ENCODE data around the gene SLK. TPM values are rescaled to one million over a fixed set of nuclear protein-coding genes. Genes with fewer than 3 reads are reported as not detected.

The SLK gene
- total and polyA plus RNA-seq, 2 of the 4 experiments (the other 2 are of a cell fraction) = 8.1 to 21.5 TPM

- H3K14ac ChIP-seq (replicated peaks; ENCODE audit: low read depth, low read length) = no peak overlapping the region
- dilution Hi-C loops (cut with HindIII; ENCODE audit: low sequenced_read_pairs, unreplicated experiment) (no loop called here), in situ Hi-C loops (cut with MboI; ENCODE audit: low sequenced_read_pairs) (no loop called here), intact Hi-C loops (cut with micrococcal nuclease) (loop anchor here (5.0 kb wide), 2 partner anchors 51 to 239 kb away; partner anchors contain the start of gene STN1)
- POLR2A ChIA-PET (ENCODE audit: unreplicated experiment) = no interaction called here
- H3K27me3 ChIP-seq (ENCODE audit: control insufficient read depth, insufficient read depth, low read length) = no peaks in the 10 kb centered on the region
- H3K9me3 ChIP-seq (ENCODE audit: control insufficient read depth, insufficient read depth, low read length) = no peaks in the 10 kb centered on the region
- peaks cover 19% of the 10 kb centered on the region; the same call in 1 of the 2 replicates for H4K20me1 ChIP-seq (ENCODE audit: insufficient read depth, low read length)
- no peak overlapping the region for H4K5ac ChIP-seq (ENCODE audit: low read depth, low read length)
- no peak overlapping the region for H2AK9ac ChIP-seq (replicated peaks; ENCODE audit: low read depth, low read length, poor library complexity)
- CTCF ChIA-PET = no interaction called here
- no peak overlapping the region for H2AK5ac ChIP-seq (ENCODE audit: low read depth, low read length)
- H3K79me1 ChIP-seq (ENCODE audit: low read depth in 1 of 2, low read length in 2 of 2) = peaks cover 9 to 30% of the 10 kb centered on the region in 2 experiments
- peak overlapping the region; percentile 67 for H3K4me2 ChIP-seq (ENCODE audit: low read depth, low read length)
- H3K27ac ChIP-seq (ENCODE audit: insufficient read depth, low read length) = no peak overlapping the region
- H3K9ac ChIP-seq (ENCODE audit: low read depth, low read length) = peak overlapping the region; percentile 50; the same call in 1 of the 2 replicates
- H3K4me3 ChIP-seq (ENCODE audit: insufficient read depth, low read depth, low read length) = peak overlapping the region; percentile 93
- H3K4ac ChIP-seq (ENCODE audit: low read depth, low read length) = no peak overlapping the region
- H2BK120ac ChIP-seq (ENCODE audit: low read depth, low read length) = no peak overlapping the region
- no peak overlapping the region for H2BK5ac ChIP-seq (ENCODE audit: low read depth, low read length, poor library complexity, severe bottlenecking)
- no peak overlapping the region for H3K18ac ChIP-seq (ENCODE audit: low read depth, low read length)
- H3K36me3 ChIP-seq (ENCODE audit: control insufficient read depth, insufficient read depth, low read length) = no peaks in the 10 kb centered on the region
- H4K91ac ChIP-seq (ENCODE audit: insufficient read depth, low read depth, low read length) = no peak overlapping the region
- no peak overlapping the region for H2BK15ac ChIP-seq (ENCODE audit: low read depth, low read length)
- no peak overlapping the region for H4K8ac ChIP-seq (ENCODE audit: low read depth in 2 of 2, low read length in 2 of 2)
- no CpG with 5 or more reads among the region's 23 CpGs for WGBS, 2 experiments (ENCODE audit: extremely low coverage in 2 of 2, insufficient read length in 1 of 2)
- H2AFZ ChIP-seq (replicated peaks; ENCODE audit: low read length, poor library complexity) = no peak overlapping the region
- BruUV-seq (replicated peaks) = no TSS peak
- H3K23ac ChIP-seq (ENCODE audit: low read depth, low read length) = peak overlapping the region; percentile 73; the same call in 1 of the 2 replicates
- H3K4me1 ChIP-seq (ENCODE audit: control insufficient read depth, insufficient read depth, low read length) = no peaks in the 10 kb centered on the region; the same call in 1 of the 2 replicates
- DNase-seq (peak; percentile 24), ATAC-seq (ENCODE audit: low read depth) (no peak)
- H2BK20ac ChIP-seq (ENCODE audit: low read depth, low read length) = no peak overlapping the region
- H3K9me1 ChIP-seq (ENCODE audit: insufficient read depth, low read length) = peaks cover 3% of the 10 kb centered on the region
- no peak overlapping the region for H3K56ac ChIP-seq (ENCODE audit: extremely low read depth, insufficient read depth, low read length)
- no peak for TF ChIP-seq BHLHE40 (IDR thresholded peaks at IDR 0.05; ENCODE audit: low read depth, low read length)
- TF ChIP-seq RFX5 (IDR thresholded peaks at IDR 0.05; ENCODE audit: low read depth, low read length) = no peak
- TF ChIP-seq CTCF (conservative IDR thresholded peaks at IDR 0.05; ENCODE audit: low read depth, low read length) = no peak
- TF ChIP-seq MXI1 (IDR thresholded peaks at IDR 0.05; ENCODE audit: borderline replicate concordance, low read depth, low read length) = no peak
- no peak for TF ChIP-seq SMC3 (IDR thresholded peaks at IDR 0.05; ENCODE audit: low read depth, low read length)
- TF ChIP-seq MAZ (IDR thresholded peaks at IDR 0.05; ENCODE audit: borderline replicate concordance, low read depth, low read length) = no peak
- no peak for TF ChIP-seq RAD21 (IDR thresholded peaks at IDR 0.05; ENCODE audit: low read length)
- TF ChIP-seq RCOR1 (IDR thresholded peaks at IDR 0.05; ENCODE audit: insufficient replicate concordance, low read length) = no peak
- no peak for TF ChIP-seq CEBPB (IDR thresholded peaks at IDR 0.05; ENCODE audit: low read depth, low read length)
- no peak for TF ChIP-seq NFE2L2 (IDR thresholded peaks at IDR 0.05; ENCODE audit: low read depth, low read length)
- no peak for TF ChIP-seq ELK1 (IDR thresholded peaks at IDR 0.05; ENCODE audit: borderline replicate concordance, low read depth, low read length)
- no peak for TF ChIP-seq FOS (IDR thresholded peaks at IDR 0.05; ENCODE audit: low read depth, low read length)
- TF ChIP-seq CHD1 (IDR thresholded peaks at IDR 0.05; ENCODE audit: low read depth, low read length) = no peak
- no peak for TF ChIP-seq MAFK (IDR thresholded peaks at IDR 0.05; ENCODE audit: low read depth, low read length)
These were observed 1.8 kb downstream of the SLK start for GRCh38 chr10:103968441-103969391.

Data from IMR-90 (cell line).